Stomach (tissue), 4 donors: Measurements from ENCODE around the gene SOX3.

Experiments
- POLR2A ChIP-seq, 4 donors: fragments of 450-650 bp; IDR thresholded peaks; one replicate each; pipeline ENCODE4 v1.6.1; 2016; ENCODE audit warnings: antibody characterized with exemption in 4 of 4, control low read depth in 2 of 4, mild to moderate bottlenecking in 1 of 4, moderate library complexity in 1 of 4
- POLR2AphosphoS5 ChIP-seq, 3 donors: sonication (generic); formaldehyde crosslinking; IDR thresholded peaks; one replicate each; pipeline ENCODE4 v1.6.1; 2016; ENCODE audit warnings: antibody characterized with exemption in 3 of 3
- TF ChIP-seq, protein P1 (sequence below), 7 experiments: fragments of 450-650 bp in 4 of 7; fragments of 200-600 bp in 3 of 7; sonication (generic) in 3 of 7; IDR thresholded peaks; one replicate each; pipeline ENCODE4 v1.5.1; 2016 to 2019; ENCODE audit warnings: antibody characterized with exemption in 7 of 7, control low read depth in 2 of 7, mild to moderate bottlenecking in 1 of 7

DNA sequence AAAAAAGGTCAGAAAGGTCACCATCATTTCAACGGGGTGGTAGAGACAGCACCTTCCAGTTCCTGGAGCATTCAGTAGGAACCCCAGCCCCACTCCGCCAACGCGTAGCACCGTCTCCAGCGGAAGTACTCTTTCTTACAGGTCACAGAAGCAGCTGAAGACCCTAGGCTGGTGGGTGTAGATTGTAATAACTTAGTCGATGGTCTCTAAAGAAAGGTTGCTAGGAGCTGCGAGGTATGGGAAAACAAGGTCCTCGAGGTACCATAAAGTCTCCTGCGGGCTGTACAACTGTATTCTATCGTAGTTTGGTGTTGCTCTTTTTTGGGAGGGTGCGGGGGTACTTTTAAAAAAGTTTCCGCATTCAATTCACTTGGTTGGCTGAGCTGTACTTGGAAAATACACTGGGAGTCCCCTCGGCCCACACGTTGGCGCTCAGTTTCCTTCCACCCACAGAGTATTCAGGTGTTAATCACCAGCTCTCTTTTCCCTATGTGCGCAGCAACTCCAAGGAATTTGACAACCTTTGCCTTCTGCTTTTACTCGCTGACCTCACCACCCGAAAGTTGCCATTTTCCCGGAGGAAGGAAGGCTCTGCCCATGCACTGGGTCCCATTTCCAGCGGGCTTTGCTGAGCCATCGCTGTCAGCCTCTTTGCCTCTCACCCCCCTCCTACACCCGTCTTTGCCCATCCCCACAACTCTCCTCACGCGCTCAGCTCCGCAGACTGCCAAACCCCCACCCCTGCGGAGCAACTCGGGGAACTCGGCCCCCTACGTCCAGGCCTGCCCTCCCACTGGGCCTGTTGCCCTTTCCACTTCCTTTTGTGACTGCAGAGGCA lies 4.8 kb upstream of the SOX3 start:
- TF ChIP-seq POLR2AphosphoS5 (IDR thresholded peaks at IDR 0.05) (no peak), POLR2A (IDR thresholded peaks at IDR 0.05) (no peak)
- TF ChIP-seq, protein P1, sequence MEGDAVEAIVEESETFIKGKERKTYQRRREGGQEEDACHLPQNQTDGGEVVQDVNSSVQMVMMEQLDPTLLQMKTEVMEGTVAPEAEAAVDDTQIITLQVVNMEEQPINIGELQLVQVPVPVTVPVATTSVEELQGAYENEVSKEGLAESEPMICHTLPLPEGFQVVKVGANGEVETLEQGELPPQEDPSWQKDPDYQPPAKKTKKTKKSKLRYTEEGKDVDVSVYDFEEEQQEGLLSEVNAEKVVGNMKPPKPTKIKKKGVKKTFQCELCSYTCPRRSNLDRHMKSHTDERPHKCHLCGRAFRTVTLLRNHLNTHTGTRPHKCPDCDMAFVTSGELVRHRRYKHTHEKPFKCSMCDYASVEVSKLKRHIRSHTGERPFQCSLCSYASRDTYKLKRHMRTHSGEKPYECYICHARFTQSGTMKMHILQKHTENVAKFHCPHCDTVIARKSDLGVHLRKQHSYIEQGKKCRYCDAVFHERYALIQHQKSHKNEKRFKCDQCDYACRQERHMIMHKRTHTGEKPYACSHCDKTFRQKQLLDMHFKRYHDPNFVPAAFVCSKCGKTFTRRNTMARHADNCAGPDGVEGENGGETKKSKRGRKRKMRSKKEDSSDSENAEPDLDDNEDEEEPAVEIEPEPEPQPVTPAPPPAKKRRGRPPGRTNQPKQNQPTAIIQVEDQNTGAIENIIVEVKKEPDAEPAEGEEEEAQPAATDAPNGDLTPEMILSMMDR (IDR thresholded peaks at IDR 0.05), result no peak
